Esophagus muscularis mucosa (tissue), 4 donors: ENCODE data around the gene ASNS. TPM values are rescaled to one million over a fixed set of nuclear protein-coding genes. Genes with fewer than 3 reads are reported as not detected.
"Not testable (repeated sequence)": the region's sequence is repeated elsewhere in the genome, so short reads cannot be mapped to it uniquely, and the experiment has no call there.

Experiments used
- DNase-seq: peaks from one replicate; pipeline ENCODE4 v3.0.0-alpha.2; 2017; ENCODE audit errors: extremely low spot score
- H3K27ac ChIP-seq, 4 donors: fragments of 200-600 bp; sonication (generic); replicated peaks in 1 of 4; 1 replicate in 3 of 4; 2 replicates in 1 of 4; pipeline ENCODE4 v1.5.1; 2016 to 2019; ENCODE audit warnings: mild to moderate bottlenecking in 1 of 4
- H3K27me3 ChIP-seq, 4 donors: fragments of 200-600 bp; sonication (generic); one replicate each; pipeline versions ENCODE4 v1.5.1 to v1.6.0; 2016 to 2019
- H3K36me3 ChIP-seq, 4 donors: fragments of 200-600 bp; sonication (generic); one replicate each; pipeline ENCODE4 v1.5.1; 2016 to 2019
- H3K4me1 ChIP-seq, 4 donors: fragments of 200-600 bp; sonication (generic); one replicate each; pipeline ENCODE4 v1.5.1; 2016 to 2019
- H3K4me3 ChIP-seq, 4 donors: fragments of 200-600 bp; sonication (generic); 1 replicate in 2 of 4; 2 replicates in 2 of 4; pipeline ENCODE4 v1.5.1; 2016 to 2019; ENCODE audit warnings: mild to moderate bottlenecking in 4 of 4, moderate library complexity in 1 of 4
- H3K9me3 ChIP-seq, 4 donors: fragments of 200-600 bp; sonication (generic); 1 replicate in 3 of 4; 2 replicates in 1 of 4; pipeline ENCODE4 v1.5.1; 2016 to 2019
- EP300 ChIP-seq: sonication (generic); formaldehyde crosslinking; IDR thresholded peaks from one replicate; pipeline ENCODE4 v1.6.1; 2017; ENCODE audit warnings: antibody characterized with exemption
- POLR2A ChIP-seq: fragments of 450-650 bp; IDR thresholded peaks from one replicate; pipeline ENCODE4 v1.6.1; 2017; ENCODE audit warnings: antibody characterized with exemption, moderate library complexity, mild to moderate bottlenecking, low read depth
- POLR2AphosphoS5 ChIP-seq, 2 donors: sonication (generic); formaldehyde crosslinking; IDR thresholded peaks; one replicate each; pipeline ENCODE4 v1.6.1; 2017; ENCODE audit warnings: antibody characterized with exemption in 2 of 2
- WGBS: methylation state at CpG from one replicate; pipeline ENCODE4 v1.1.5; 2018; 5-methylcytosine and 5-hydroxymethylcytosine counted together
- intact Hi-C: fragments of 100-400 bp; cut with DNase I; formaldehyde crosslinking; loops from one replicate; pipeline ENCODE4 v1.15.1; 2023
- total RNA-seq, 4 donors: library from RNA; depleted of rRNA; stranded (reverse); fragments of >200 nt; gene quantifications; one replicate each; pipeline versions ENCODE4 v1.1.0 to v1.2.1, GENCODE V29; 2016
- TF ChIP-seq, protein P1 (sequence below), 3 experiments: fragments of 200-600 bp in 2 of 3; fragments of 450-650 bp in 1 of 3; sonication (generic) in 2 of 3; IDR thresholded peaks; one replicate each; pipeline ENCODE4 v1.5.1; 2017 to 2019; ENCODE audit warnings: antibody characterized with exemption in 3 of 3, mild to moderate bottlenecking in 2 of 3, moderate library complexity in 1 of 3

Gene ASNS
- total RNA-seq, 4 donors from 2014 or later, result 13.9 to 17.6 (median 15.3) TPM

DNA sequence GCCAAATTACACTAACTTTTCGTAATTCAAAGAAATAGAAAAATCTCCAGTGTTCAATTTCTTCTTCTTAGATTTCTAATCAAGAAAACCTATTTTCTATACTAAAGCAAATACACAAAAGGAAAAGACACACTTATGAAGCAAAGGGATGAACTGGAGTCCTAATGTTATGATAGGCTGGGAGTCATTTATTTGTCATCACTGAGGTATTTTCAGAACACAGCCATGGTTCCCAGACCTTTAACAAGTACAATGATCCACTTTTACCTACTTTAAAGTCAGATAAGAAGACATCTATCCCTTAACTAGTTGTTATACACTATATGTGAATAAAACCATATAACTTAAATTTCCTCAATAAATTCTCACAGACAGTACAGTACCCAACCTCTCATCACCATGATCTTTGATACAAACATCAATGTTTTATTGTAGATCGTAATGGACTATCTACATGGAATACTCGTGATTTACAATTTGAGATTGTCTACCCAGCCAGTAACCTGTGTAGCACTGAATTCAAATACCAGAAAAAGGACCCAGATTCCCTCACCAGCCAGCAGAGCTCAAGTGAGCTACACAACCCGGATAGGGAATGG is 12.5 kb downstream of the ASNS start:
- H3K36me3 ChIP-seq, result peaks cover 7 to 66% (median 19%) of the 10 kb centered on the region in 4 donors

DNA sequence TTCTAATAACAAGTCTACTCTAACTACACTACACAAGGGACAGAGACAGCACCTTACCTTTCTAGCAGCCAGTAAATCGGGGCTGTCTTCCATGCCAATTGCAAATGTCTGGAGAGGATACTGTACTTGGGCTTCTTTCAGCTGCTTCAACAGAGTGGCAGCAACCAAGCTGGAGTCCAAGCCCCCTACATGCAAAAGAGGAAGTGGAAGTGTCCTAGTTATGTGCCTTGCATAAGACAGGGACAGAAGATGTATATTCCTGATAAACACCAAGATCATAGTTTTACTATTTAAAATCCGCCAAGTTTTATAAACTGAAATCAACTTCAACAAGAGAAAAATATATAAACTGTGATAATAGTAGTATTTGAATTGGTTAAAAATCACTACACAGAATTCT is 14.0 kb downstream of the ASNS start:
- no peak for TF ChIP-seq POLR2AphosphoS5 (IDR thresholded peaks at IDR 0.05)
- TF ChIP-seq EP300, result no peak
- TF ChIP-seq, protein P1, sequence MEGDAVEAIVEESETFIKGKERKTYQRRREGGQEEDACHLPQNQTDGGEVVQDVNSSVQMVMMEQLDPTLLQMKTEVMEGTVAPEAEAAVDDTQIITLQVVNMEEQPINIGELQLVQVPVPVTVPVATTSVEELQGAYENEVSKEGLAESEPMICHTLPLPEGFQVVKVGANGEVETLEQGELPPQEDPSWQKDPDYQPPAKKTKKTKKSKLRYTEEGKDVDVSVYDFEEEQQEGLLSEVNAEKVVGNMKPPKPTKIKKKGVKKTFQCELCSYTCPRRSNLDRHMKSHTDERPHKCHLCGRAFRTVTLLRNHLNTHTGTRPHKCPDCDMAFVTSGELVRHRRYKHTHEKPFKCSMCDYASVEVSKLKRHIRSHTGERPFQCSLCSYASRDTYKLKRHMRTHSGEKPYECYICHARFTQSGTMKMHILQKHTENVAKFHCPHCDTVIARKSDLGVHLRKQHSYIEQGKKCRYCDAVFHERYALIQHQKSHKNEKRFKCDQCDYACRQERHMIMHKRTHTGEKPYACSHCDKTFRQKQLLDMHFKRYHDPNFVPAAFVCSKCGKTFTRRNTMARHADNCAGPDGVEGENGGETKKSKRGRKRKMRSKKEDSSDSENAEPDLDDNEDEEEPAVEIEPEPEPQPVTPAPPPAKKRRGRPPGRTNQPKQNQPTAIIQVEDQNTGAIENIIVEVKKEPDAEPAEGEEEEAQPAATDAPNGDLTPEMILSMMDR (IDR thresholded peaks at IDR 0.05), result no peak
- no peak for TF ChIP-seq POLR2A
- WGBS, result 91% methylated on average over 2 of the region's 2 CpGs
- Histone ChIP-seq H3K4me3 (no peak overlapping the region), H3K27me3 (no peaks in the 10 kb centered on the region), H3K4me1 (no peaks in the 10 kb centered on the region), H3K27ac (no peak overlapping the region), H3K9me3 (no peaks in the 10 kb centered on the region), H3K36me3 (peaks cover 7 to 67% (median 29%) of the 10 kb centered on the region in 4 donors)
- intact Hi-C loops, result no loop called here
- no peak for DNase-seq

More for the DNA sequence above, 12.5 kb downstream of the ASNS start:
- no peak for TF ChIP-seq EP300
- TF ChIP-seq POLR2A, result no peak
- TF ChIP-seq, protein P1 (IDR thresholded peaks at IDR 0.05), result no peak
- TF ChIP-seq POLR2AphosphoS5 (IDR thresholded peaks at IDR 0.05), result no peak
- no peaks in the 10 kb centered on the region for H3K27me3 ChIP-seq
- intact Hi-C loops, result no loop called here
- no peaks in the 10 kb centered on the region for H3K4me1 ChIP-seq
- no peak for DNase-seq
- H3K9me3 ChIP-seq, result no peaks in the 10 kb centered on the region
- no peak overlapping the region for H3K4me3 ChIP-seq
- no peak overlapping the region for H3K27ac ChIP-seq
- 96% methylated on average over 4 of the region's 4 CpGs for WGBS

DNA sequence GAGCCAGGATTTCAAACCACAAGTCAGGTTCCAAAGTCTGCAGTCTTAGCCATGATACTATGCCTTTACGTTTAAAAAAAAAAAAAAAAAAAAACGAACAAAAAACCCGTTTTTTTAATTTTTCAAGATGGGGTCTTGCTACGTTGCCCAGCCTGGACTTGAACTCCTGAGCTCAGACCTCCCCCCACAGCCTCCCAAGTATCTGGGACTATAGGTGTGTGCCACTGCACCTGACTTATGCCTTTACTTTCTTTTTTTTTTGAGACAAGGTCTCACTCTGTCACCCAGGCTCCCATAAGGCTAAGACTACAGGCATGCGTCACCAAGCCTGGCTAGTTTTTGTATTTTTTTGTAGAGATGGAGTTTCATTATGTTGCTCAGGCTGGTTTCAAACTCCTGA is 14.7 kb downstream of the ASNS start:
- Histone ChIP-seq H3K36me3 (peaks cover 13 to 71% (median 35%) of the 10 kb centered on the region in 4 donors), H3K27ac (no peak overlapping the region), H3K4me1 (no peaks in the 10 kb centered on the region), H3K4me3 (no peak overlapping the region), H3K27me3 (no peaks in the 10 kb centered on the region), H3K9me3 (no peaks in the 10 kb centered on the region)
- no peak for DNase-seq
- 81% methylated on average over 5 of the region's 5 CpGs for WGBS
- intact Hi-C loops, result no loop called here
- no peak for TF ChIP-seq POLR2AphosphoS5 (IDR thresholded peaks at IDR 0.05)
- no peak for TF ChIP-seq POLR2A
- TF ChIP-seq, protein P1 (IDR thresholded peaks at IDR 0.05), result no peak
- no peak for TF ChIP-seq EP300

DNA sequence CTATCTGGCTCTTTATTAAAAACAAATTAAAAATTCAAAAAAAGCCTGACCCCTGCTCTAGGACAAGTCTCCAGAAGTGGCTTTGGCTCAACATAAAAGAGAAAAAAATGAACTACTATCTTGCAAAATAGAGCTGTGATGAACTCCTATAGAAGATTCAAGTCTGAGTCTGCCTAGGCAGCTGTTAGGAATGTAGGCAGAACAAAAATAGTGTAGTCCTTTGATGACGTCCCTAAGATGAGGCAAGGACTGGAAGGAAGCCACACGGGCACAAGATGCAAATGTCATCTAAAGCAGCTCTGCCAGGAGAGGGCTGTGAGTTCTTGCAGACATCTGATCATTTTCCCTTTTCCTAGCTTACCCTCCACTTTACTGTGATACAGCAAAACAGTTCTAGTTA is 20.5 kb downstream of the ASNS start:
- Histone ChIP-seq H3K9me3 (no peaks in the 10 kb centered on the region), H3K36me3 (peaks cover 21 to 52% (median 36%) of the 10 kb centered on the region in 4 donors), H3K27me3 (no peaks in the 10 kb centered on the region), H3K27ac (peak overlapping the region in 1 of 4 donors; percentile 47), H3K4me3 (no peak overlapping the region), H3K4me1 (no peaks in the 10 kb centered on the region)
- WGBS, result 54% methylated on average over 2 of the region's 2 CpGs
- intact Hi-C loops, result no loop called here
- no peak for DNase-seq
- TF ChIP-seq, protein P1 (IDR thresholded peaks at IDR 0.05), result no peak
- no peak for TF ChIP-seq EP300
- no peak for TF ChIP-seq POLR2AphosphoS5 (IDR thresholded peaks at IDR 0.05)
- no peak for TF ChIP-seq POLR2A

DNA sequence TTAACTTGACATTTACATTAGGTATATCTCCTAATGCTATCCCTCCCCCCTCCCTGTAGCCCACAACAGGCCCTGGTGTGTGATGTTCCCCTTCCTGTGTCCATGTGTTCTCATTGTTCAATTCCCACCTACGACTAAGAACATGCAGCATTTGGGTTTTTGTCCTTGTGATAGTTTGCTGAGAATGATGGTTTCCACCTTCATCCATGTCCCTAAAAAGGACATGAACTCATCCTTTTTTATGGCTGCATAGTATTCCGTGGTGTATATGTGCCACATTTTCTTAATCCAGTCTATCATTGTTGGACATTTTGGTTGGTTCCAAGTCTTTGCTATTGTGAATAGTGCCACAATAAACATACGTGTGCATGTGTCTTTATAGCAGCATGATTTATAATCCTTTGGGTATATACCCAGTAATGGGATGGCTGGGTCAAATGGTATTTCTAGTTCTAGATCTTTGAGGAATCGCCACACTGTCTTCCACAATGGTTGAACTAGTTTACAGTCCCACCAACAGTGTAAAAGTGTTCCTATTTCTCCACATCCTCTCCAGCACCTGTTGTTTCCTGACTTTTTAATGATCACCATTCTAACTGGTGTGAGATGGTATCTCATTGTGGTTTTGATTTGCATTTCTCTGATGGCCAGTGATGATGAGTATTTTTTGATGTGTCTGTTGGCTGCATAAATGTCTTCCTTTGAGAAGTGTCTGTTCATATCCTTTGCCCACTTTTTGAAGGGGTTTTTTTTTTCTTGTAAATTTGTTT is 21.8 kb downstream of the ASNS start:
- H3K27me3 ChIP-seq, H3K4me3 ChIP-seq, intact Hi-C loops, DNase-seq, H3K27ac ChIP-seq, H3K4me1 ChIP-seq, H3K9me3 ChIP-seq: not testable (repeated sequence)
- WGBS, result 100% methylated on average over 2 of the region's 4 CpGs
- H3K36me3 ChIP-seq, result peaks cover 20 to 41% (median 30%) of the 10 kb centered on the region in 4 donors
